Stimulated activated CD4-positive, alpha-beta T cell treated with anti-CD3 and anti-CD28 coated beads, Interleukin-2, amount 100 ng/mL, for 4 hours (primary cell): ENCODE measurements around the gene TJAP1.
"Not testable (repeated sequence)": the region's sequence is repeated elsewhere in the genome, so short reads cannot be mapped to it uniquely, and the experiment has no call there.

Experiments used
- DNase-seq: peaks from one replicate; pipeline ENCODE4 v3.0.0-alpha.2; 2020; ENCODE audit warnings: low read depth

TJAP1 gene

DNA sequence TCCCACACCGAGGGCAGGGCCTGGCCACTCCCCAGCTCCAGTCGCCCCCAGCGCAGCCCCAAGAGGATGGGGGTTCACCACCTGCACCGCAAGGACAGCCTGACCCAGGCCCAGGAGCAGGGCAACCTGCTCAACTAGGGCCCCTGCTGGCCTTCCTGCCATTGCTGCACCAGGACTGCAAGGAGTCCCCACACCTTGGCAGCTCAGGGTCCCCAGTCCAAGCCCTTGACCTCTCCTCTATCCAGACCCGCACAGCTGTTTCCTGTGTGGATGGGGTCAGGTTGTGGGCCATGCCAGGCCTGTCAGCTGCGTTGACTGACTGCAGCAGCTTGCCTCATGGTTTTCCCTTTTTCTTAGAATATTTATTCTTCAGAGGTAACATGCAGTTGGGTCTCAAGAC, 28.3 kb downstream of the TJAP1 start:
- no peak for DNase-seq

GRCh38 chr6:43506171-43506570, 28.8 kb downstream of the TJAP1 start:
- DNase-seq = no peak

- peak; percentile 64 for DNase-seq
Observed at GRCh38 chr6:43506667-43507471, 29.5 kb downstream of the TJAP1 start.

DNA sequence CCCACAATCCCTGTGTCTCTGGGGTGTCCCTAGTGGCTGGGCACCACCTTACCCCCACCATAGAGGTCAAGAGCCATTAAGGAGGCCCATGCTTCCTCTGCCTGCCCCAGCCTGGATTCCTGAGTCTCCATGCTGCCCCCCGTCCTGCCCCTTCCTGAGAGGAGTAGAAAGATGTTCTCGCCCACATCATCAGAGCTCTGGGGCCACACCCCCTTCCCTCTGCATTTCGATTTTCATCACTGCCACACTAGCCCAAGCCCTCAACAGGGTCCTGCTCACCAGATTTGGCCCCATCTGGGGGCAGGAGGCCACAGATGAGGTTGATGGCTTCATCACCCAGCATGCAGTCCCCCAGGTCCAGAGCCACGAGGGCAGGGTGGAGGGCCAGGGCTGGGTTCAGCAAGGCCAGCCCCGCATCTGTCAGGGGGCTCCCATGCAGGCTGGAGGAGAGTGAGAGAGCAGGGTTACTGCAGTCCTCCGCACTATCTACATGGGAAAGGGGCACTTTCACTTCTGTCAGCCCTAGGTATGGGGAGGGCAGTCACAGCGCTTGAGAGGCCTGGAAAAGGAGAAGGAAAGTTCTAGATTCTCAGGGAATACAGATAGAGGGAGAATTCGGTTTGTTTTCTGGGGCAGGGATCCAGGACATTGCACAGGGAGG, 31.2 kb downstream of the TJAP1 start:
- DNase-seq = no peak

GRCh38 chr6:43509142-43509983, 32.0 kb downstream of the TJAP1 start:
- no peak for DNase-seq

- DNase-seq = peak; percentile 66
Observed at GRCh38 chr6:43509984-43510826, 32.8 kb downstream of the TJAP1 start, which contains the start of gene LRRC73. Gene LRRC73 (minus strand): TSS chr6:43510346. CDS start chr6:43509785, 561 bp downstream.

DNA sequence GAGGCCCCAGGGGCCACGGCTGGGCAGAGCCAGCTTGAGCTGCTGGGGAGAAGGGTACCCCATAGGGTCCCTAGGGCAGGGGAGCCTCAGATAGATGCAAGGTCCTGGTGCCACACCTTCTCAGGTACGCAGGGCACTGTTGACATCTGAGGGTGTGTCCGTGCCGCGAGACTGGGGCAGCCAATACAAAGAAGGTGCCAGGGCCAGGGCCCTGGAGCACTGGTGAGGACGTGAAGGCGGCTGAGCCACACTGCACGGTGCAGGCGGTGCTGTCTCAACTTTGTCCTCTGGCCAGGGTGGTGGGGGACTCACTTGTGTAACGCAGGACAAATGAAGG, 33.4 kb downstream of the TJAP1 start:
- no peak for DNase-seq

DNA sequence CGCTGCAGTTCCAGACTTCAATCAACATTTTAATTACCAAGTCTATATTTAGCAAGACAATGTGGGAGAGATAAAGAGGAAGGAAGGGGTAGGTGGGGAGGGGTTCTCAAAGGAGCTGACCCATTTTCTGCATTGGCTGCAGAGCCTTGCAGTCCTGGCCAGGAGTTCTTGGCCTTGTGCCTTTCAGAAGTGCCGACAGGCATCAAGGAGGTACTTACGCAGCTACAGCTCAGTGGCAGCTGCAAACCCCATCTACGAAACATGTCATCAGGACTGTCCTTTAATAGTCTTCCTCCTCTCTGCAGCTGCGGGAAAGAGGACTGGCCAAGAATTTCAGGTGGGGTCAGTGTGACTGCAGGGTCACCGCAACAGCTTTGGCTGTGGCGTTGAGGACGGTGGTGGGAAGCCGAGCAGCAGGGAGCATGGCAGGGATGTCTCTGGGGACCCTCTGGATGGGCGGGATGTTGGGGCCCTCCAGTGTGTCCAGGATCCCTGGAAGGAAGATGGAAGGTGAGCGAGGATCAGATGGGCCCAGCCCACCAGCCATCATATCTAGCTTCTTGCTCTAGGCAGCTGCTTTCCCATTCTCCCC, 34.5 kb downstream of the TJAP1 start:
- no peak for DNase-seq

GRCh38 chr6:43515808-43516207, 38.4 kb downstream of the TJAP1 start:
- DNase-seq = no peak

DNA sequence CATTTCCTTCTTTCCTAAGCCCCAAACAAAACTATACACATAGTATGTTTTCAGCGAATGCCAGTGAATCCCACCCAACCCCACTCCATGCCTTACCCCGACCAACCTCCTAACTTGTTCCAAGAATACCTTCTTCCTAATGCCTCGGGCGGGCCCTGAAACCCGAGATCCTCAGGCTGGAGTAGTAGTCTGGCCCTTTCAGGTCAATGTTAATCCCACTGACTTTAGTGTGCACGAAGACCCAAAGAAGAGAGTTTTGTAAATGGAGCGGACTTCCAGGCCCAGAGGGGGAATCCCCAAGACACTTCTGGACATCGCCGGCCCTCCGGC, 39.0 kb downstream of the TJAP1 start:
- no peak for DNase-seq

GRCh38 chr6:43516697-43517504, 39.5 kb downstream of the TJAP1 start, which contains the start of the genes POLR1C and YIPF3:
Gene POLR1C (plus strand): TSS chr6:43517089. CDS start chr6:43517110, 21 bp downstream.
Gene YIPF3 (minus strand): TSS chr6:43516926. CDS start chr6:43516807, 119 bp downstream.
- peak; percentile 95 for DNase-seq

DNA sequence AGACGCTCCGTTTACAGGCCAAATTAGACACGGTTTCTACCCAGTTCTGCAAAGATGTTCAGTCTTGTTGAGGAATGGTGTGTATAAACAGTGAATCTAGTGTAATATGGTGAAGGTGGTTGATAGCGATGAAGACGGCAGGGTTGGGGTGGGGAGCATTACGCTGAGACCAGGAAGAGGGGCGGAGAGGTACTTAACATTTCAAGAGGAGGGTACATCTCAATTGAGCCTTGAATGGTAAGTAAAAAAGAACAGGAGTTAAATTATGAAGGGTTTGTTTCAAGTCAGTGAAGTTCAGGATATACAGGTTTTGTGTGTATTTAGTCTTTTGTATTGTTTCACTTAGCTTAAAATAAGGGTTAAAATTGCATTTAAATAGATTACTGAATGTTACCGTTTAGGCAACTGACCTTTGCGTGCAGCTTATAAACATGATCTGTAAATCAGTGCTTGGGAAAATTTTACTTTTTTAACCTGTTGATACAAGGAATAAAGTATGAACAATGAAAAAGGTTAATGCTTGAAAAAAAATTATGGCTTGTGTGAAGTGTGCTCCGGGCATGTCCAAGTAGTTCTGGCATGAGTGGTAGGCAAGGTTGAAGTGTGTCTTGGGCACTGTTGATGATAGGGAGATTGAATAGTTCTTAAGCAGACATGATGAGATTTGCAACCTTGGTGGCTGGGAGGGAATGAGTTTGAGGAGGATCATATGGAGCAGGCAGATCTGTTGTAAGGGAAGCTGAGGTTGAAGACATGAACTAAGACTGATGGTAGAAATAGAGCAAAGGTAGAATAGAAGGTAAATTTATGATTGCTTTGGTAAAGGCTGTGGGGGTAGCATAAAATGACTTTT, 40.4 kb downstream of the TJAP1 start:
- no peak for DNase-seq

DNA sequence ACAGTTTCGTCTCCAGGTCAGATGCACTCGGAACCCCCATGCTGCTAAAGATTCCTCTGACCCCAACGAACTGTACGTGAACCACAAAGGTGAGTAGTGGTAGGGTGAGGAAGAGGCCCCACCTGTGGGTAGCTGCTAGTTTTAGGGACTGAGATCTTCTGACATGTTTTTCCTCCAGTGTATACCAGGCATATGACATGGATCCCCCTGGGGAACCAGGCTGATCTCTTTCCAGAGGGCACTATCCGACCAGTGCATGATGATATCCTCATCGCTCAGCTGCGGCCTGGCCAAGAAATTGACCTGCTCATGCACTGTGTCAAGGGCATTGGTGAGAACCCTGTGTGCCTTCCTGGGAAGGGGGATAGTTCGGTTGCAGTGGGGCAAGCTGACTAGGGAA, 42.7 kb downstream of the TJAP1 start:
- DNase-seq = no peak

DNA sequence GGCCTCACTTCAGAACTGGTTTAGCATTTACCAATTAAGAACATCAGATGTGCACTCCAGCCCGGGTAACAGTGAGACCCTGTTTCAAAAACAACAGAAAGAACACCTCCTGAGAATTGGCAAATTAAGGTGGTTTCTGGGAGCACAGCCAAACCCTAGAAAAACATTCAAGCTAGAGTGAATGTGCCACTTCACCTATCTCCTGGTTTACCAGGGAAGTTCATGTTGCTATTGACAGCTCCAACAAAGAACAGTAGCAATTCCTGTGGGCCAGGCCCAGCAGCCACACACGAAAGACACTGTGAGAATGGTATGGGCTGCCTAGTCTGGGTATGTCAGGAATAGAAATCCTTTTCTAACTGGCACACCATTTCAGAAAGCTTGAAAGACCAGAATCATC, 44.5 kb downstream of the TJAP1 start:
- no peak for DNase-seq

GRCh38 chr6:43522547-43523261, 45.3 kb downstream of the TJAP1 start:
- DNase-seq = no peak

- no peak for DNase-seq
Observed at GRCh38 chr6:43523284-43523683, 45.9 kb downstream of the TJAP1 start.

DNA sequence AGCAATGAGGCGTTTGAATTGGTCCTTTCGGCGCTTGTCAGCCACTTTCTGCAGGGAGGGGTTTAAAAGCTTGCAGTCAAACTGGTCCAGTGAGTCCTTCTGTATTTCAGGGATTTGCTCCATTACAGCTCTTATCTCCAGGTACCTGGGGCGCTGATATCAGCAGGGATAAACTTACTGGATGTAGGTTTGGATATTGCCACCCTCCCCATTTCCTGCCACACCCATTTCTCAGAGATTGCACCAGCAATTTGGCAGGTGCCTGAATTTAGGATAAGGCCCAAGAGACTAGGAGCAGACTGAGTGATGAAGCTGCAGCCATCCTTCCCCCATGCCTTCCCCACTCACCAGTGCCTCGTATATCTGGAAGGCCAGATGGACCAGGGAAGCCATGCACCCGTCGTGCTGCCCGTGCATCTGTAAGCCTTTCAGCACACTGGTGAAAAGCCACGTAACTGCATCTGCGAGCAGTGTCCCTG, 47.2 kb downstream of the TJAP1 start:
- DNase-seq = no peak

DNA sequence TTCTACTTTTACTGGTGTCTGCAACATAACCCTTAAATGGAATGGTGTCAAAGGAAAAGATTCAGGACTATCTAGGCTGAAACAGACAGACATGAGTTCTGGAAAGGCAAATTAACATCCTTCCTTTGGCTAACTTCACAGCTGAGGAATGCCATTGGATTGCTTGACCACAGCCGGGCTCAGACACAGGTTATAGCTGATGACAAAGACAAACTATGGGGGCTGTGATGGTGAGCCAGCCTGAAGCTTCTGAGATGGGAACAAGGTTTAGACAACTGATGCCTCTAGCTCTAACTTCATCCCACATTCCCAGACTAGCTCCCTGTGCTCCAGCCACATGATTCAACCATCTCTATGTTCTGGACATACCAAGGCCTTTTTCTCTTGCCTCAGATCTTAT, 54.8 kb downstream of the TJAP1 start:
- no peak for DNase-seq

DNA sequence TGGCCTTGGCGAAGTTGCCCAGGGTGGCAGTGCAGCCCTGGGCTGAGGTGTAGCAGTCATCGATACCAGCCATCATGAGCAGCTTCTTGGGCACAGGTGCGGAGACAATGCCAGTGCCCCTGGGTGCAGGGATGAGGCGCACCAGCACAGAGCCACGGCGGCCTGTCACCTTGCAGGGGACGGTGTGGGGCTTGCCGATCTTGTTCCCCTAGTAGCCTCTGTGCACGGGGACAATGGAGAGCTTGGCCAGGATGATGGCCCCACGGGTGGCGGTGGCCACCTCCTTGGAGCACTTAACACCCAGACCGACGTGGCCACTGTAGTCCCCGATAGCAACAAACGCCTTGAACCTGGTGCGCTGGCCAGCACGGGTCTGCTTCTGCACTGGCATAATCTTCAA, 61.6 kb downstream of the TJAP1 start:
- not testable (repeated sequence) for DNase-seq
